ENCODE measurements around the gene ZBTB5. TPM values are rescaled to one million over a fixed set of nuclear protein-coding genes. Genes with fewer than 3 reads are reported as not detected.
"Not testable (repeated sequence)": the region's sequence is repeated elsewhere in the genome, so short reads cannot be mapped to it uniquely, and the experiment has no call there.

The ZBTB5 gene
- total RNA-seq, 1 experiment from 2014 or later, result 12.0 TPM

- DNase-seq (ENCODE audit: low read depth), result no peak
Measured at GRCh38 chr9:37405764-37406380, 59.4 kb downstream of the ZBTB5 start.

DNA sequence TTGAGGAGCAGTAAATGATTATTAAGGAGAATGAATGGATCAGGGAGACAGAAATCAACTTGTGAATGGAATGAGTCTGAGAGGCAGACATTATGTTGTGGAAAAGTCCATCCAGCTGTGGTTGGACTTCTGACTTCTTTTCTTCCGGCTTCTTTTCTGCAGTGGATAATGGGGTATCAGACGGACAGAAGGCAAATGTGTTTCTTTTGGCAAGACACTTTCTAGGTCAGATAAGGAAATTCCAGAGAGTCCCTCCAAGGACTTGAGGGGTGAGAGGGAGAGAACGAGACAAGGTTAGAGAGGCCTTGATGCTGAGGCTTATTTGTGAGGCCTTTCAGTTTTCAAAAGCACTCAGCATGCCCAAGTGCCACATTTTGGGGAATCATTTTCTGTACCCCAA, 59.9 kb downstream of the ZBTB5 start:
- DNase-seq (ENCODE audit: low read depth), result no peak

- no peak for DNase-seq (ENCODE audit: low read depth)
Measured at GRCh38 chr9:37404590-37404989, 60.7 kb downstream of the ZBTB5 start.

- DNase-seq (ENCODE audit: low read depth), result no peak
Measured at GRCh38 chr9:37399336-37399735, 65.9 kb downstream of the ZBTB5 start.

- no peak for DNase-seq (ENCODE audit: low read depth)
Measured at GRCh38 chr9:37398464-37399025, 66.7 kb downstream of the ZBTB5 start.

- DNase-seq (ENCODE audit: low read depth), result not testable (repeated sequence)
Measured at GRCh38 chr9:37397948-37398347, 67.3 kb downstream of the ZBTB5 start.

DNA sequence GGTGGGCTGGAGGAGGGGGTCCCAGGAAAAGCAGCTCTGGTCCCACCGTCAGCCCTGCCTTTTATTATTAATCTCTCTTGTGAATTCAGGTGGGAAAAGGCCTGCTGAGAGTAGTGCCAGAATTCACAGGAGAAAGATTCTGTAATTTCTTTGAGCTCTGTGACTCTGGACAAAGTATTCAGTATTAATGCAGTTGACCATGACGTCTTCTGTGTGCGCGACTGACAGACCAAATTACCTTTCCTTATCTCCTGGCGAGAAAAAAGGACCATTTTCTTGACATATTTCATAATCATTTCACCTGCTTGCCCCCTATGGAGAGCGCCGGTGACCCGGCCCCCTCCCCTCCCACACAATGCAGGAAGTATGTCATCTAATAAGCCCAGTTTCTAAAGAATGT, 69.6 kb downstream of the ZBTB5 start:
- DNase-seq (ENCODE audit: low read depth), result no peak

- DNase-seq (ENCODE audit: low read depth), result no peak
Measured at GRCh38 chr9:37395229-37395628, 70.0 kb downstream of the ZBTB5 start.

GRCh38 chr9:37392272-37392671, 73.0 kb downstream of the ZBTB5 start:
- DNase-seq (ENCODE audit: low read depth), result peak; percentile 14

DNA sequence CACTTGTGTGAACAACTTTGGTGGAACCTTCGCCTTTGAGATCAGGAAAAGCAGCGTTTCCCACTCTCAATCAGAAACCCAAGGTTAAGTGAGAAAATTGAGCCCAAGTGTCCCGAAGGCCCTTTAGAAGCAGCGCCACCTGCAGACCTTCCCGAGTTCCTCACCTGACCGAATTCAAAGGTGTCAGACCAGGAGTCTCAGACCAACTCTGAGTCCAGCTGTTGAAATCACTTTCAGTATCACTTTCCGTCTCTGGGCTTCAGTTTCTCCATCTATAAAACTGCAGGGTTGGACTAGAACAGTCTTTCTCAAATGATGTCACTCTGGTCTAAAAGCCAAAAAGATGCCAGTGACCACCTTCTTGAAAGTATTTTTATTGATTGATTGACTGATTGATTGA, 74.5 kb downstream of the ZBTB5 start:
- DNase-seq (ENCODE audit: low read depth), result no peak

Other genes with a start within 250 kb of the ZBTB5 start
- gene GRHPR, start 42.8 kb downstream of the ZBTB5 start, total RNA-seq (2014; rRNA removed; shearing (Covaris generic)), result 129 and 139 TPM in 2 replicates
- 30.3 and 31.7 TPM in 2 replicates for gene POLR1E, start 20.5 kb upstream of the ZBTB5 start, total RNA-seq (2014; rRNA removed; shearing (Covaris generic))
- 2.6 and 7.2 TPM in 2 replicates for gene FBXO10, start 110.9 kb upstream of the ZBTB5 start, total RNA-seq (2014; rRNA removed; shearing (Covaris generic))
- 265 and 292 TPM in 2 replicates for gene TOMM5, start 127.1 kb upstream of the ZBTB5 start, total RNA-seq (2014; rRNA removed; shearing (Covaris generic))
- not detected in 2 replicates for gene FRMPD1, start 185.5 kb upstream of the ZBTB5 start, total RNA-seq (2014; rRNA removed; shearing (Covaris generic))

Data from RPMI7951 (cell line).